Putamen (tissue), 1 donor: Measurements from ENCODE around the gene ATP12A.
"Not testable (repeated sequence)": the region's sequence is repeated elsewhere in the genome, so short reads cannot be mapped to it uniquely, and the experiment has no call there.

Experiments
- DNase-seq: peaks from one replicate; pipeline ENCODE4 v3.0.0-alpha.2; 2016; ENCODE audit warnings: low spot score

Gene ATP12A

DNA sequence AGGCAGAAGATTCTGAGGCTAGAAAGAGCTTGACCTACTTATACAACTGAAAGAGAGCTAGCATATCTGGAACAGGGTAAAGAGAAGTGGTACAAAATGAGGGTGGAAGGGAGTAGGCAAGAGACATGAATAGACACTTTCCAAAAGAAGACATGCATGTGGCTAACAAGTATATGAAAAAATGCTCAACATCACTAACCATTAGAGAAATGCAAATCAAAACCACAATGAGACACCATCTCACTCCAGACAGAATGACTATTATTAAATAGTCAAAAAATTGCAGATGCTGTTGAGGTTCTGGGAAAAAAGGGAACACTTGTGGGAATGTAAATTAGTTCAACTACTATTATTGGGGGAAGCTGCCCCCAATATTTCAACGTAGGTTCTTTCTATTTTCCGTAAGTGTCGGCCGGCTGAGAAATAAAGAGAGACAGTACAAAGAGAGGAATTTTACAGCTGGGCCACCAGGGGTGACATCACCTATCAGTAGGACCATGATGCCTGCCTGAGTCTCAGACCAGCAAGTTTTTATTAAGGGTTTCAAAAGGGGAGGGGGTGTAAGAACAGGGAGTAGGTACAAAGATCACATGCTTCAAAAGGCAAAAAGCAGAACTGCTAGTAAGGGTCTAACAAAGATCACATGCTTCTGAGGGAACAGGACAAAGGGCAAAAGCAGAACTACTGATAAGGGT lies 50.8 kb downstream of the ATP12A start:
- DNase-seq: not testable (repeated sequence)

DNA sequence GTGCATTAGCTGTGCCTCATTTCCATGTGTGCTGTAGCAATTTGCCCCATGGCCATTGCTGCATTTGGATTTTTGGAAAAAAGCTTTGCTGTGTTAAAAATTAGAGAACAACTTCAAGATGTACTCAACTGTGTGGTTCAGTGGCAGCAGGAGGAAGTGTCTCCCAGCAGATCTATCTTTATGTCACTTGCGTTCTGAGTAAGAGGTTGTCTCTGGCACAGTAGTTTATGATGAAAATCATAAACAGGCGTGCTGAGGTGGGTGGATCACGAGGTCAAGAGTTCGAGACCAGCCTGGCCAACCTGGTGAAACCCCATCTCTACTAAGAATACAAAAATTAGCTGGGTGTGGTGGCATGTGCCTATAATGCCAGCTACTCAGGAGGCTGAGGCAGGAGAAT lies 54.7 kb downstream of the ATP12A start:
- no peak for DNase-seq

DNA sequence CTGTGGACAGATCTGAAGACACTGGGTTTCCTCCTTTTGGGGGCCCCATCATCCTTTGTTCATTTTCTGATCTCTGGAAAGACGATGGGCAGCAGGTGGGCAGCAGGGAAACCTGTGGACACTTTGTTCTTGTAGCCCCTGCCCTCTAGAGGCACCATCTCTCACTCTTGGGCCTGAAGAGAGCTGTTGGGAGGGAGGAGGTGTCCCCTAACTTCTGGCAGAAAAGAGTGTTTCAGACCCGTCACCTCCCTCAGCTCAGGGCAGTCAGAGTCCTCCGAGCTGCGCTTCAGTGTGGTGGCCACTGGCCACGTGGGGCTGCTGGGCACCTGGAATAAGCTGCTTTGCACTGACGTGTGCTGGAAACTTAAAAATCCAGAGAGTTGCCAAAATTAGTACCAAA lies 56.8 kb downstream of the ATP12A start:
- no peak for DNase-seq

DNA sequence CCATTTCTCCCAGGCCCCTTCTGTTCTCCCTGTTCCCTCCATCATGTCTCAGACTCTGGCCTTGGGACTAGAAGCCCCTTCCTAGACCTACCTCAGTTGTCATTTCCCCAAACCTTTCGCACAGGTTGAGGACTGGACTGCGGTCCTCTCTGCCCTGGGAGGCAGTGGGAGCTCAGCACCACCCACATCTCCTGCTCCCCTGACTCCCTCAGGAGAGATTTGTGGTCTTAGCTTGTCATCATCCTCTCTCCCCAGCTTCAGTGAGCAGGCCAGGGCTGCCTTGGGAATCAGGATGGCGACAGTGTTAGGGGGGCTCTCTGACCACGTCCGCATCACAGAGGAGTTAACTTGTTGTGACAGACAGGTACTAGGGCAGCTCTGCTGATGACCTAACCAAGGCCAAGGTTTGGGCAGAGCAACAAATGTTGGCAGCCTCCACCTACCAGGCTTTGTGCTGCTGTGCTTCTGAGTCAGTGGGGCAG lies 58.2 kb downstream of the ATP12A start:
- no peak for DNase-seq

DNA sequence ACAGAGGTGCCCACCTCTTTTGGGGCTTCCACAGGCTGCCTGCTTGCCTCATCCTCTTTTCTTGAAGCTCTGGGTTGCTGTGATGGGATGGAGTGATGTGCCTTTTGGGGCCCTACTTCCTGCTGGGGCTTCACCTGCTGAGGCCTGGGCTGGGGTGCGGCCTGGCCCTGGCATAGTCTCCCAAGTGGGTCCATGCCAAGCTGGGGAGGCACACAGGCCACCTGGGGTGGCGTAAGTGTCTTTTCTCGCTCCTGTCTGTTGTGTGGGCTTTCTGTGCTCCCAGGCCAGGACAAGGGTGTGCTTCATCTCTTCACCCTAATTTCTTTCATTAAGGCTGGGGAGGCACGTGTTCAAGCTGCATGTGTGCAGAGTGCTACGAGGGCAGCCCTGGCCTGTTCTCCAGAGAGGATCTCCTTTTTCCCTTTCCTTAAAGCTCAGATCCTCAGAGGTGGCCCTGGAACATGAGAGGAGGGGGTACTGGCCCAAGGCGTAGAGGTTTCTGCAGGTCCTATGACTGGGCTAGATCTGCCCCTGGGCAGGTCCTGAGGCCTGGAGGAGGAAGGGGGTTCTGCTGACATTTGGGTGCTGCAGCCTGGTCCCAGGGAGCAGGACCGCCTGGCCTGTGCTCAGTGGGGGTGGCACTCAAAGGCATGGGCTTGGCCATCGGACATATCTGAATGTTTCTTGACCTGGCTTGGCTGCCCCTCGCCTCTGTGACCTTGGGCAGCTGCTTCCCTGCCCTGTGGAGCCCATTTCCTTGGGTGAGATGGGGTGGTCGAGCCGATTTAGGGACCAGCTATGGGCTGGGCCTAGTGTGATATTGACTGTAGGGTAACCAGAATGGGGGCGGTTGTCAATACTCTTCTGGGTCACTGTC lies 60.0 kb downstream of the ATP12A start:
- DNase-seq: no peak

DNA sequence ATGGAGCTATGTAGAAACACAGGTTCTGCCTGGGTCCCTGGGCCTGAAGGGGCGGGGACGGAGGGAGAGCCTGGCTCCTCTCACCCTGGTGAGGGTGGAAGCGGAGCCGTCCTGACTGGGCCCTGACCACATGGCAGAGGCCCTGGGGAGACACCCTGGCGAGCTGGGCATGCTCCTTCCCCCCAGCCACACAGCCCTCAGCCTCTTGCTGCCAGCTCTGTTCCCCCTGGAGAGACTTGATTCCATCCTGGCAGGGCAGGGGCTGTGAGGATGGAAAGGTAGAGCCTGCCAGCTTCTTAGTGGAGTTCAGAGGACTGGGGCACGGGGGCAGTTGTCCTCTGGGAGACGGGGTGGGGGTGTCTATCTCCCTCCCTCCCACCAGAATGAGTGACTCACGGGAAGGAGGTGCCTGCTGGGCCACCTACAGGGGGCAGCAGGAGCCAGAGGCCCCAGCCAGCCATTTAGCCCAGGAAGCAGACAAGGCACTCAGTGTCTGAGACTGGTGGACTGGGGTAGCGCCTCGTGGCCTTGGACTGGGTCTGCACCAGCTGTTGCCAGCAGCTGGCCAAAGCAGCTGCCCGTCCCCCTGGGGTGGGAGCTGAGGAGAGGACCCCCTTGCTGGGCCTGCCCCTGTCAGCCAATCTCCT lies 60.9 kb downstream of the ATP12A start:
- no peak for DNase-seq

DNA sequence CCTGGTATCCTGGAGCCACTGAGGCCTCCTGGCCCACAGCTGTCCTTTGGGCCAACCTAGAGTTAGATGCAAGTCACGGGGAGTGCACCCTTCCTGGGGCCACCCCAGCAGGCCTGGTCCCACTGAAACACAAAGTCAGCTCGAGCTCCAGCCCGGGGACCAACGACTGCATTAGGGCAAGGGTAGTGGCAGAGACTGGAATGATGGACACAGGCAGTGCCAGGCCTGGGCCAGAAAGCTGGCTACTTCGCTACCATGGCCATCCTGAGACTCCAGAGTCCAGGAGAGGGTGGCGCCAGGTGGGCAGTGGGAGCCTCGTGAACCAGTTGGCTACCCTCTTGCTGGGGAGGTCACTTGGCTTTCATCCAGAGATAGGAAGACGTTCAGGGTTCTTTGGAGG lies 61.6 kb downstream of the ATP12A start:
- DNase-seq: no peak

DNA sequence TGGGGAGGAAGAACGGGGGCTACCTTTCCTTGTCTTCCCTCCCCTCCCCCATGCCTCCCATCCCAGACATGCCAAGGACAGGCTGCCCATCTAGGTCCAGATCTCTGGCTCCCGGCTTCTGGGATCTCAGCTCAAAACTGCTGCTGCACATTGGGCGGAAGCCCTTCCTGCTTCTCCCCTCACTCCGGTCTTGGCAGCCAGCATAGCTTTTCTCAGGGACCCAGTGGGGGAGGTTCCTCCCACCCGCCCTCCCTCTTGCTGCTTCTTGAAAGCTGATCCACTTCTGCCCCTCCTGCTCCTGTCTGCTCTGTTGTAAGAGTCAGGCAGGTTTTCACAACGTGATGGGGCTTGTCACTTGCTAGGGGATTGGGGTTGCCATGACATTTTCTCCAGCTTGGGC lies 62.1 kb downstream of the ATP12A start:
- DNase-seq: no peak

DNA sequence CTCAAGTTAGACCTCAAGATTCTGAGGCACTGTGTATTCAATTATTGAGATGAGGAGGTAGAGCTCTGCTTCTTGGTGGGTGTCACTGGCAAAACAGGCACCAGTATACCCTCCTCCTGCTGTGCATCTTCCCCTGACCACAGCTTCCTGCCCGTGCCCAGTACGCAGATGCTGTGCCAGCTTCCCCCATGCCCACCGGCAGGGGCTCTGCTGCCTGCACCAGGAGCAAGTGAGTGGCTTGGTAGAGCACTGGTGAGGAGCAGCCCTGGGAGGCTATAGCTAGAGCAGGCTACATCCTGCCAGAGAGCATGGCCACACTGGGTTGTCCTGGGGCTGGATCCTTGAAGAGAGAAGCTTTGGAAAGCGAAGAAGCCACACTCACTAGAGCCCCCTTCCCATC lies 62.8 kb downstream of the ATP12A start:
- DNase-seq: no peak

DNA sequence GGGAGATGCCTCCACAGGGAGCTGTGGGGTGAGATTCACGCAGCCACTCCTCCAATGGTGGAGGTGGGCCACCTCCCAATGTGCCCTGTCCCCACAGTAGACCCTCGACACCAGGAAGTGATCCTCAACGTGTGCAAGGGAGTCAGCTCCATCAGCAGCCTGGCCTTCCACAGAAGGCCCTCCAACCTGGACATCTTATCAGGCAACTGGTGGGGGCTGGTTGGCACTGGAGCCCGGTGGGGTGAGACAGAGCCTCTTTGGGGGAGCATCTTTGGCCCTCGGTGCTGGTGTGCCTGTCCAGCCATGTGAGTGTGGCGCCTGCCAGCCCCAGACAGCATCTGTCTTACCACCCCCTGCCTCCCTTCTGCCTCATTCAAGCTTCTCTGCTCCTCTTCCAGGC lies 64.0 kb downstream of the ATP12A start:
- no peak for DNase-seq

DNA sequence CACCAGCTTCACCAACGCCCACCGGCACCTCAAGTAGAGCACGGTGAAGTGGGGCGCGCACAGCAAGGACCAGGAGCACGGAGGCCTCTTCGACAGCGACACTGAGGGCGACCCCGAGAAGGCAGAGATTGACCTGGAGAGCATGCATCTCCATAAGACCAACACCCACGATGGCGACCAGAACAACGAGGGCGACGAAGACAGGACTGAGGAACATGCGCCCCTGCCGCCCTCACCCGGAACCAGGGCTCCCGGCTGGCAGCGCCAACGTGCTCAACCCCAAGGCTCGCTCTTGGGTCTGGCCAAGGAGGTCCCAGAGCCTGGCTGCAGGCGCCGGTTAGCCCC lies 65.3 kb downstream of the ATP12A start:
- DNase-seq: no peak

DNA sequence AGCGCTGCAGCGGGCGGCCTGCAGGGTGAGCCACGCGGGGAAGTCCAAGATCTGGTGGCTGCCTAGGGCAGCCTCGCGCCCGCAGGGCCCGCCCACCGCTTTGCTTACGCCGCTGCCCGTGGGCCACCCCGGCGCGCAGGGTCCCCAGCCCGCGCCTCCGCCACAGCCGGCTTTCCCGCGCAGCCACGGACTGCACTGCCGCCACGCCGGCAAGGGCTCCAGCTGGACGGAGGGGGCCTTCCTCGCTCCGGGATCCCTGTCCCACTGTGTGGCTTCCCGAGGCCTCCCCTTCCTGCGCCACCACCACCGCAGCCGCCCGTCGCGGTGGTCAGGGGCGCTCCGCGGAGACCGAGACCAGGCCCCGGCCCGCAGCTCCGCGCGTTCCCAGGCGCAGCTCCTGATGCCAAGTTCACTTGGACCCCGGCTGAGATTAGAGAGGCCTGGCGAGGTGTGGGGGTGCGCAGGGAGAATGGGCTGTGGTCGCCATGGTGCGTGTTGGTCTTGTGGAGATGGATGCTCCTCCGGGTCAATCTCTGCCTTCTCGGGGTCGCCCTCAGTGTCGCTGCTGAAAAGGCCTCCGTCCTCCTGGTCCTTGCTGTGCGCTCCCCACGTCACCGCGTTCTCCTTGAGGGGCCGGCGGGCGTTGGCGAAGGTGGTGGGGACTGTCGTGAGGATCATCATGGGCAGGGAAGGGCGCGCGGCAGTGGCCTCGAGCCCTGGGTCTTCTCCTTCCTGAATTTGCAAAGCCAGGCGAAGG lies 65.8 kb downstream of the ATP12A start:
- DNase-seq: no peak

DNA sequence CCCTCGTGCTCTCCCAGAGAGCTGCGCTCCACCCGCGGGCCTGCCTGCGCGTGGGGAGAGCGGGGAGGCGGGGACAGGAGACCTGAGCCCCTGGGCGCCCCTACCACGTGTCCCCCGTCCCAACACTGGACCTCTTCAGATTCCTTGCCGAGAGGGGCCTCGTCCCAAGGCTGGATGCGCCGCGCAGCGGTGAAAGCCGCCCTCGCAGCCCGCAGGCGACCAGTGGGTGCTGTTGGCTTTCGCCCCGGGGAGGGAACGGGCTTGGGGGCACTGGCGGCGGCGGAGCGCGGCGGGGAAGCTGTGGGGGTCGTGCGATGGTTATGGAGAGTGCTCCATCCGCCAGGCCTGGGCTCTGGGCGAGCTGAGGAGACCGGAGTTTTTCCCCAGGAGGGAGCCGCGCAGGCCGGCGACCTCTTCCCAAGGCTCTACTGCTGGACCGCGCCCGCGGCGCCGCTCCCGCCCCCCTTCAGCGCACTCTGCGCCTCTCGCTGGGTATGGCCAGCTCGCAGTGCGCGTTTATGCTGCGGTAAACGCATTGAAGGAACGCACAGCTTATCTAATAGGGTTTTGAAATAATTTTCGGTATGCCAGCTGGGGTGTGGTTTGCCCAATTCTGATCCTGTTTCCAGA lies 66.5 kb downstream of the ATP12A start:
- no peak for DNase-seq

DNA sequence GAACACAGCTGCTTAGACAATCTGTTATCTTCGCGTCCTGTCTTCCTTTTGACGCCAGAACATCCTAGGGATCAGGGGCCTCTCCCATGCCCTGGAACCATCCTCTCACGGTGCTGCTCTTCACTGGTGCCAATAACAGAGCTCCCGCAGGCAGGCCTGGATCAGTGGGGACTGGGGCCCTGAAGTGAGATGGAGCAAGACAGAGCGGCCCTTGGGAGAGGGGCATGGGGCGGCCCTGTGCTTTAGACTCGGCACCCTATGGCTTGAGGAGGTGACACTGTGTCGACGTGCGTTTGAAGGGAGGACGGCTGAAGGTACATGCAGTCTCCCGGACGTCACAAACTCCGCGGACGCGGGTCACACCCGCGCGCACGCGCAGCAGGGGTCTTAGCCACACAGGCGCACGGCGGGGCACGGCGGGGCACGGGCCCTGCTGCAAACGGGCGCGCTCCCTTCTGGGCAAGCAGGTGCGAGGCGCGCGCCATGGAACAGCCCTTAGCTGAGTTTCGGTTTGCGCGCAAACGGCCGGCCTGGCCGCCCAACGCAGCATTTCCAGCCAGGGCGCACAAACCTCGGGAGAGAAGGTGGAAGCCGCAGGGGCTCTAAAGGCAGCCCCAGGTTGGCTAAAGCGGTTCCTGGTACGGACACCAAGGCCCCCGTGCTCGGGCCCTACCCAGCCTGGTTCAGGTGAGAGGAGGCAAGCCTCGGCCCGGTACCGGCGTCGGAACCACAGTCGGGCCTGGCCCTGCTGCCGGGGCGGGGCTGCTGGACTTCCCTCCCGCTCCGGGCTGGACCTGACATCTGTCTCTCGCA lies 67.2 kb downstream of the ATP12A start:
- DNase-seq: no peak

DNA sequence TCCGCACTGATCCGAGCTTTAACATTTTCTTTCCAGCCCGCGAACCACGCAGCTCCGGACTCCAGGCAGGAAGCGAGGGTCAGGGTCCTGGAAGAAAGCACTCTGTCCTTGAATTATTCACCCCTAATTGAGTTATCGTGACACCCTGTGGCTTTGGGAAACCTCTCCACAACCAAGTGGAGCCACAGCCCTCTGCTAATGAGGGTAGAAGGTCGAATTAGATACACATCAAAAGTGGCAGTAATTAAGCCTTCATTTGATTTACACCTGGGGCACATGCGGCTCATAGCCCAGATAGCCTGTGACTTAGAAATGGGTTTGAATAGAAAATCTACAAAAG lies 67.8 kb downstream of the ATP12A start:
- no peak for DNase-seq

DNA sequence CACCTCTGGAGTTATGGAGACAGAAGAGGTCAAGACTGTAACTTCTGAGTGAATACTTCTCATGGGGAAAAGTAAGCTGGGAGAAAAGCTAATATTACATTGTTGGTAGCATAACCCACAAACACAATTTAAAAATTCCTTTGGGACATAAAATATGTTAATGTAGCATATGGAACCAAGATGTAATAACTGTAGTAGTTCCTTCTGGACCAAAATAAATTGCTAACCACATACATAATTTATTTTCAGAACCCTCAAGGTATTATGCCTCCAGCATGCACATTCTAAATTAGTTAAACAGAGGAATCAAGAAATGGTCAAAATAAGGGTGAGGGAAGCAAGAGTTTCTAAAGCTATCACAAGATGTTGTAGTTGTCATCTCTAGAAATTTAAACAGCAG lies 79.0 kb downstream of the ATP12A start:
- DNase-seq: no peak
